ENCODE measurements around the gene ZSWIM6.

The ZSWIM6 gene

GRCh38 chr5:61563401-61563800 lies 231.3 kb downstream of the ZSWIM6 start:
- peak; percentile 2 for DNase-seq

GRCh38 chr5:61567337-61567736 lies 235.3 kb downstream of the ZSWIM6 start:
- DNase-seq, result no peak

GRCh38 chr5:61569353-61569752 lies 237.3 kb downstream of the ZSWIM6 start:
- DNase-seq, result no peak

GRCh38 chr5:61570767-61571166 lies 238.7 kb downstream of the ZSWIM6 start:
- no peak for DNase-seq

GRCh38 chr5:61572959-61573358 lies 240.9 kb downstream of the ZSWIM6 start:
- DNase-seq, result no peak

- DNase-seq, result peak; percentile 48
Measured at GRCh38 chr5:61575103-61575502, 243.0 kb downstream of the ZSWIM6 start.

GRCh38 chr5:61575581-61575980 lies 243.5 kb downstream of the ZSWIM6 start:
- no peak for DNase-seq

- no peak for DNase-seq
Measured at GRCh38 chr5:61576556-61576955, 244.5 kb downstream of the ZSWIM6 start.

- no peak for DNase-seq
Measured at GRCh38 chr5:61578858-61579503, 246.9 kb downstream of the ZSWIM6 start.

- no peak for DNase-seq
Measured at GRCh38 chr5:61582205-61582820, 250.3 kb downstream of the ZSWIM6 start.

- DNase-seq, result no peak
Measured at GRCh38 chr5:61582887-61583286, 250.8 kb downstream of the ZSWIM6 start.

GRCh38 chr5:61586096-61587084 lies 254.3 kb downstream of the ZSWIM6 start:
- no peak for DNase-seq

GRCh38 chr5:61587125-61587524 lies 255.1 kb downstream of the ZSWIM6 start:
- DNase-seq, result no peak

- DNase-seq, result no peak
Measured at GRCh38 chr5:61588216-61588615, 256.2 kb downstream of the ZSWIM6 start.

GRCh38 chr5:61589946-61590345 lies 257.9 kb downstream of the ZSWIM6 start:
- DNase-seq, result no peak

- no peak for DNase-seq
Measured at GRCh38 chr5:61590473-61590872, 258.4 kb downstream of the ZSWIM6 start.

GRCh38 chr5:61591859-61592258 lies 259.8 kb downstream of the ZSWIM6 start:
- no peak for DNase-seq

- no peak for DNase-seq
Measured at GRCh38 chr5:61595426-61595825, 263.4 kb downstream of the ZSWIM6 start.
